GM12873 (cell line): Measurements from ENCODE around the gene ME2.

ENCODE experiments used
- TF ChIP-seq, protein P1 (sequence below): IDR thresholded peaks from 2 replicates; pipeline ENCODE4 v1.5.1; 2012; ENCODE audit warnings: low read depth, mild to moderate bottlenecking, moderate library complexity, low read length, control low read depth; ENCODE audit not compliant: insufficient read depth; ENCODE audit errors: missing control alignments

The ME2 gene

GRCh38 chr18:50906843-50907242 lies 27.9 kb downstream of the ME2 start:
- TF ChIP-seq, protein P1, sequence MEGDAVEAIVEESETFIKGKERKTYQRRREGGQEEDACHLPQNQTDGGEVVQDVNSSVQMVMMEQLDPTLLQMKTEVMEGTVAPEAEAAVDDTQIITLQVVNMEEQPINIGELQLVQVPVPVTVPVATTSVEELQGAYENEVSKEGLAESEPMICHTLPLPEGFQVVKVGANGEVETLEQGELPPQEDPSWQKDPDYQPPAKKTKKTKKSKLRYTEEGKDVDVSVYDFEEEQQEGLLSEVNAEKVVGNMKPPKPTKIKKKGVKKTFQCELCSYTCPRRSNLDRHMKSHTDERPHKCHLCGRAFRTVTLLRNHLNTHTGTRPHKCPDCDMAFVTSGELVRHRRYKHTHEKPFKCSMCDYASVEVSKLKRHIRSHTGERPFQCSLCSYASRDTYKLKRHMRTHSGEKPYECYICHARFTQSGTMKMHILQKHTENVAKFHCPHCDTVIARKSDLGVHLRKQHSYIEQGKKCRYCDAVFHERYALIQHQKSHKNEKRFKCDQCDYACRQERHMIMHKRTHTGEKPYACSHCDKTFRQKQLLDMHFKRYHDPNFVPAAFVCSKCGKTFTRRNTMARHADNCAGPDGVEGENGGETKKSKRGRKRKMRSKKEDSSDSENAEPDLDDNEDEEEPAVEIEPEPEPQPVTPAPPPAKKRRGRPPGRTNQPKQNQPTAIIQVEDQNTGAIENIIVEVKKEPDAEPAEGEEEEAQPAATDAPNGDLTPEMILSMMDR, result no peak

- TF ChIP-seq, protein P1, result no peak
These were observed 30.3 kb downstream of the ME2 start for GRCh38 chr18:50909261-50909660.

- TF ChIP-seq, protein P1, result no peak
These were observed 32.1 kb downstream of the ME2 start for GRCh38 chr18:50911006-50911405.

DNA sequence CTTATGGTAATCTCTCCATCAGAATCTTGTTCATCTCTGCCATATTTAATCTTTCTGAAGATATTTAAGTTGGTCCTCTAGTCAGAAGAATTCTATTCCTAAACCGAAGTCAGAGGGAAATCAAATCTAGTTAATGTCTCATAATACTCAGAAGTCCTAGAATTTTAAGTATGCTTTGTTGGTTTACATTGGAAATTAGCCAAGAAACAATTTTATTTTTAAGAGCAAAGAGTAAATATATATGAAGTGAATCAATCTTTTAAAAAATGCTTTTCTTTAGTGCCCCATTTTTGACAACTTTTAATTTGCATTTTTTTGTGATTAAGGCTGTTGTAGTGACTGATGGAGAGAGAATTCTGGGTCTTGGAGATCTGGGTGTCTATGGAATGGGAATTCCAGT lies 38.1 kb downstream of the ME2 start:
- TF ChIP-seq, protein P1, result no peak

DNA sequence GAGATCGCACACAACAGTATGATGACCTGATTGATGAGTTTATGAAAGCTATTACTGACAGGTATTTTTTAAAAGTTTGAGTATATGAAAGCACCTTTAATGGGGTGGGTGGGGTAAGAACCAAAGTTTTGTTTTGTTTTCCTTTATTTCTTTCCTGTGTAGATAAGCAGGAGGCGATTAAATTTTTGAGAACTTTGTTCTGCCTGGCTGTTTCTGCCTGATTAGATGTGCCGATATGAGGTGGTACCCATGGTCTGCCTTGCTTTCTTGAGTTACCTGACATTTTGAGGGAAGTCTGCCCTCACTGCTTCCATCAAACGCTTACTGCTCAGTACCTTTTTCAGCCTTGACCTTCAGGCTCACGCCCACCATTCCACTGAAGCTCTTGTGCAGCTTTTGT lies 39.2 kb downstream of the ME2 start:
- TF ChIP-seq, protein P1, result no peak

DNA sequence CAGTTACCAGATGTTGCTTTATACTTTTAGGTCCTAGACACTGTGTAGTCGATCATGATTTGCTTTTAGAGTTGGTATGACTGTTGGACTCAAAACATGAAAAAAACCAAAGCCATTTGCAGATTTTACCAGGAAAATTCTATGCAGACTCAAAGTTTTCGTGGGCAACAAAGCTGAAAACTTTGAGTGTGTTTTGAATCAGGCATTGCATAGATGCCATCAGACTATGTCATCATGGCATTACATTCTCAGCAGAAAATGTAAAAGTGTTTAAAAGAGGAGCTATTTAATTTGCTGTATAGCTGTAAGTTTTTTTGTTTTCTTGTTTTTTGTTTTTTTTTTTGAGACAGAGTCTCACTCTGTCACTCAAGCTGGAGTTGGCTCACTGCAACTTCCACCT lies 45.5 kb downstream of the ME2 start:
- TF ChIP-seq, protein P1, result no peak

GRCh38 chr18:50926521-50926920 lies 47.6 kb downstream of the ME2 start:
- TF ChIP-seq, protein P1, result no peak

GRCh38 chr18:50928551-50928950 lies 49.6 kb downstream of the ME2 start:
- TF ChIP-seq, protein P1, result no peak
